Measurements from ENCODE around the gene OLFM1. TPM values are rescaled to one million over a fixed set of nuclear protein-coding genes. Genes with fewer than 3 reads are reported as not detected.
A peak's percentile ranks its signal among the peaks of the same experiment; 100 is the strongest.

Gene OLFM1
- total RNA-seq, 2 donors from 2014 or later, result 11.0 to 23.2 TPM

- 80 to 82% methylated on average over 8 to 12 of the region's 12 CpGs for WGBS, 2 experiments (ENCODE audit: insufficient coverage in 1 of 2, insufficient read length in 1 of 2)
- Mint-ChIP-seq H3K36me3 (ENCODE audit: low read depth) (peaks cover 18% of the 10 kb centered on the region), H3K4me1 (no peaks in the 10 kb centered on the region), H3K4me3 (no peak overlapping the region), H3K9me3 (peaks cover 9% of the 10 kb centered on the region), H3K27ac (peak overlapping the region; percentile 15), H3K27me3 (ENCODE audit: insufficient read depth) (no peaks in the 10 kb centered on the region)
- Histone ChIP-seq H3K9me3 (ENCODE audit: control insufficient read depth, low read length) (no peaks in the 10 kb centered on the region), H3K36me3 (ENCODE audit: control insufficient read depth, insufficient read depth, low read length) (no peaks in the 10 kb centered on the region), H3K4me1 (ENCODE audit: control insufficient read depth, insufficient read depth, low read length) (no peaks in the 10 kb centered on the region), H3K9ac (ENCODE audit: extremely low read depth, low read length, poor library complexity, severe bottlenecking) (no peak overlapping the region), H3K27me3 (ENCODE audit: control insufficient read depth, insufficient read depth, low read length, poor library complexity, severe bottlenecking) (no peaks in the 10 kb centered on the region), H3K27ac (ENCODE audit: low read depth, low read length) (peak overlapping the region; percentile 73), H3K4me3 (ENCODE audit: low read length) (no peak overlapping the region)
- no peak for DNase-seq
- TF ChIP-seq CTCF (conservative IDR thresholded peaks at IDR 0.05), result no peak
Measured at GRCh38 chr9:135117281-135117680, 29.8 kb downstream of the OLFM1 start.

- no peak for DNase-seq
- Histone ChIP-seq H3K27ac (ENCODE audit: low read depth, low read length) (no peak overlapping the region), H3K9me3 (ENCODE audit: control insufficient read depth, low read length) (no peaks in the 10 kb centered on the region), H3K9ac (ENCODE audit: extremely low read depth, low read length, poor library complexity, severe bottlenecking) (no peak overlapping the region), H3K36me3 (ENCODE audit: control insufficient read depth, insufficient read depth, low read length) (no peaks in the 10 kb centered on the region), H3K4me3 (ENCODE audit: low read length) (no peak overlapping the region), H3K4me1 (ENCODE audit: control insufficient read depth, insufficient read depth, low read length) (no peaks in the 10 kb centered on the region), H3K27me3 (ENCODE audit: control insufficient read depth, insufficient read depth, low read length, poor library complexity, severe bottlenecking) (no peaks in the 10 kb centered on the region)
- Mint-ChIP-seq H3K36me3 (ENCODE audit: low read depth) (peaks cover 18% of the 10 kb centered on the region), H3K4me3 (no peak overlapping the region), H3K27ac (no peak overlapping the region), H3K4me1 (no peaks in the 10 kb centered on the region), H3K9me3 (peaks cover 9% of the 10 kb centered on the region), H3K27me3 (ENCODE audit: insufficient read depth) (no peaks in the 10 kb centered on the region)
- no peak for TF ChIP-seq CTCF (conservative IDR thresholded peaks at IDR 0.05)
- WGBS, 2 experiments (ENCODE audit: insufficient coverage in 1 of 2, insufficient read length in 1 of 2), result 96 to 97% methylated on average over 23 to 30 of the region's 30 CpGs
Measured at GRCh38 chr9:135119496-135120064, 32.1 kb downstream of the OLFM1 start.

- DNase-seq, result no peak
- Histone ChIP-seq H3K9me3 (ENCODE audit: control insufficient read depth, low read length) (no peaks in the 10 kb centered on the region), H3K4me1 (ENCODE audit: control insufficient read depth, insufficient read depth, low read length) (no peaks in the 10 kb centered on the region), H3K4me3 (ENCODE audit: low read length) (no peak overlapping the region), H3K27me3 (ENCODE audit: control insufficient read depth, insufficient read depth, low read length, poor library complexity, severe bottlenecking) (no peaks in the 10 kb centered on the region), H3K9ac (ENCODE audit: extremely low read depth, low read length, poor library complexity, severe bottlenecking) (no peak overlapping the region), H3K36me3 (ENCODE audit: control insufficient read depth, insufficient read depth, low read length) (no peaks in the 10 kb centered on the region), H3K27ac (ENCODE audit: low read depth, low read length) (no peak overlapping the region)
- Mint-ChIP-seq H3K27me3 (ENCODE audit: insufficient read depth) (no peaks in the 10 kb centered on the region), H3K4me1 (no peaks in the 10 kb centered on the region), H3K4me3 (no peak overlapping the region), H3K27ac (no peak overlapping the region), H3K36me3 (ENCODE audit: low read depth) (peaks cover 18% of the 10 kb centered on the region), H3K9me3 (peaks cover 9% of the 10 kb centered on the region)
- WGBS, 2 experiments (ENCODE audit: insufficient coverage in 1 of 2, insufficient read length in 1 of 2), result 94 to 96% methylated on average over 17 to 23 of the region's 23 CpGs
- no peak for TF ChIP-seq CTCF (conservative IDR thresholded peaks at IDR 0.05)
Measured at GRCh38 chr9:135120249-135120648, 32.8 kb downstream of the OLFM1 start.
